Activated naive CD8-positive, alpha-beta T cell treated with anti-CD3 and anti-CD28 coated beads, Interleukin-2, amount 50 U/mL, for 24 hours (primary cell): ENCODE measurements around the gene RPS6KA2.
A peak's percentile ranks its signal among the peaks of the same experiment; 100 is the strongest.

Source experiments
- ATAC-seq: fragments of 150-1000 bp; cut with Tn5 transposase; one replicate; pipeline ENCODE4 v1.10.0; 2021
- DNase-seq: peaks from one replicate; pipeline ENCODE4 v3.0.0; 2021
- H3K27ac Mint-ChIP-seq: one replicate; pipeline ENCODE4 v1.8.0; 2021; ENCODE audit warnings: mild to moderate bottlenecking, mixed read lengths
- H3K27me3 Mint-ChIP-seq: one replicate; pipeline ENCODE4 v1.8.0; 2021; ENCODE audit warnings: mixed read lengths
- H3K36me3 Mint-ChIP-seq: one replicate; pipeline ENCODE4 v1.8.0; 2021; ENCODE audit warnings: low read depth, mixed read lengths
- H3K4me1 Mint-ChIP-seq: one replicate; pipeline ENCODE4 v1.8.0; 2021; ENCODE audit warnings: mixed read lengths
- H3K4me3 Mint-ChIP-seq: one replicate; pipeline ENCODE4 v1.8.0; 2021; ENCODE audit warnings: mild to moderate bottlenecking, moderate library complexity, mixed read lengths
- H3K9me3 Mint-ChIP-seq: one replicate; pipeline ENCODE4 v1.8.0; 2021; ENCODE audit warnings: mixed read lengths

RPS6KA2 gene

GRCh38 chr6:166648846-166649245, 21.8 kb upstream of the RPS6KA2 start:
- H3K36me3 Mint-ChIP-seq = no peaks in the 10 kb centered on the region
- peaks cover 3% of the 10 kb centered on the region for H3K9me3 Mint-ChIP-seq
- DNase-seq (no peak), ATAC-seq (no peak)
- no peaks in the 10 kb centered on the region for H3K4me1 Mint-ChIP-seq
- no peak overlapping the region for H3K4me3 Mint-ChIP-seq
- no peaks in the 10 kb centered on the region for H3K27me3 Mint-ChIP-seq
- H3K27ac Mint-ChIP-seq = no peak overlapping the region

GRCh38 chr6:166647896-166648295, 20.8 kb upstream of the RPS6KA2 start:
- H3K9me3 Mint-ChIP-seq = peaks cover 8% of the 10 kb centered on the region
- no peak for DNase-seq
- ATAC-seq = no peak
- H3K36me3 Mint-ChIP-seq = no peaks in the 10 kb centered on the region
- no peak overlapping the region for H3K4me3 Mint-ChIP-seq
- no peaks in the 10 kb centered on the region for H3K27me3 Mint-ChIP-seq
- H3K27ac Mint-ChIP-seq = no peak overlapping the region
- no peaks in the 10 kb centered on the region for H3K4me1 Mint-ChIP-seq

- Mint-ChIP-seq H3K36me3 (no peaks in the 10 kb centered on the region), H3K4me3 (no peak overlapping the region), H3K9me3 (peaks cover 8% of the 10 kb centered on the region), H3K27me3 (peaks cover 4% of the 10 kb centered on the region), H3K27ac (no peak overlapping the region), H3K4me1 (no peaks in the 10 kb centered on the region)
- DNase-seq (no peak), ATAC-seq (no peak)
These were observed 19.7 kb upstream of the RPS6KA2 start for GRCh38 chr6:166646716-166647115.

- Mint-ChIP-seq H3K4me1 (no peaks in the 10 kb centered on the region), H3K27me3 (peaks cover 7% of the 10 kb centered on the region), H3K9me3 (peaks cover 8% of the 10 kb centered on the region), H3K4me3 (no peak overlapping the region), H3K36me3 (no peaks in the 10 kb centered on the region), H3K27ac (no peak overlapping the region)
- DNase-seq (no peak), ATAC-seq (no peak)
These were observed 18.8 kb upstream of the RPS6KA2 start for GRCh38 chr6:166645896-166646295.

- ATAC-seq (no peak), DNase-seq (no peak)
These were observed 17.6 kb upstream of the RPS6KA2 start for GRCh38 chr6:166644681-166645080.

GRCh38 chr6:166643891-166644590, 17.0 kb upstream of the RPS6KA2 start:
- Mint-ChIP-seq H3K4me1 (peaks cover 7% of the 10 kb centered on the region), H3K27ac (no peak overlapping the region), H3K4me3 (no peak overlapping the region), H3K9me3 (peaks cover 8% of the 10 kb centered on the region), H3K27me3 (peaks cover 24% of the 10 kb centered on the region), H3K36me3 (no peaks in the 10 kb centered on the region)
- ATAC-seq (no peak), DNase-seq (no peak)

More at GRCh38 chr6:166644681-166645080, 17.6 kb upstream of the RPS6KA2 start:
- H3K4me1 Mint-ChIP-seq = peaks cover 7% of the 10 kb centered on the region
- peaks cover 8% of the 10 kb centered on the region for H3K9me3 Mint-ChIP-seq
- peaks cover 18% of the 10 kb centered on the region for H3K27me3 Mint-ChIP-seq
- H3K27ac Mint-ChIP-seq = no peak overlapping the region
- no peak overlapping the region for H3K4me3 Mint-ChIP-seq
- H3K36me3 Mint-ChIP-seq = no peaks in the 10 kb centered on the region

- Mint-ChIP-seq H3K4me3 (no peak overlapping the region), H3K9me3 (peaks cover 8% of the 10 kb centered on the region), H3K27me3 (peaks cover 34% of the 10 kb centered on the region), H3K27ac (no peak overlapping the region), H3K4me1 (peaks cover 7% of the 10 kb centered on the region), H3K36me3 (no peaks in the 10 kb centered on the region)
- ATAC-seq = no peak
- no peak for DNase-seq
These were observed 15.6 kb upstream of the RPS6KA2 start for GRCh38 chr6:166642646-166643045.

GRCh38 chr6:166640342-166641043, 13.4 kb upstream of the RPS6KA2 start:
- peaks cover 7% of the 10 kb centered on the region for H3K4me1 Mint-ChIP-seq
- H3K27me3 Mint-ChIP-seq = peaks cover 39% of the 10 kb centered on the region
- peak; percentile 14 for DNase-seq
- no peaks in the 10 kb centered on the region for H3K36me3 Mint-ChIP-seq
- H3K4me3 Mint-ChIP-seq = no peak overlapping the region
- peak; percentile 51 for ATAC-seq
- H3K9me3 Mint-ChIP-seq = peaks cover 8% of the 10 kb centered on the region
- H3K27ac Mint-ChIP-seq = no peak overlapping the region

- H3K4me1 Mint-ChIP-seq = peaks cover 7% of the 10 kb centered on the region
- ATAC-seq = no peak
- H3K27ac Mint-ChIP-seq = no peak overlapping the region
- no peak overlapping the region for H3K4me3 Mint-ChIP-seq
- H3K27me3 Mint-ChIP-seq = peaks cover 39% of the 10 kb centered on the region
- peaks cover 8% of the 10 kb centered on the region for H3K9me3 Mint-ChIP-seq
- DNase-seq = no peak
- no peaks in the 10 kb centered on the region for H3K36me3 Mint-ChIP-seq
These were observed 12.9 kb upstream of the RPS6KA2 start for GRCh38 chr6:166639921-166640320.

- Mint-ChIP-seq H3K27me3 (peaks cover 44% of the 10 kb centered on the region), H3K9me3 (peaks cover 2% of the 10 kb centered on the region), H3K4me3 (no peak overlapping the region), H3K36me3 (no peaks in the 10 kb centered on the region), H3K27ac (no peak overlapping the region), H3K4me1 (peaks cover 7% of the 10 kb centered on the region)
- DNase-seq (no peak), ATAC-seq (no peak)
These were observed 11.5 kb upstream of the RPS6KA2 start for GRCh38 chr6:166638573-166638964.

GRCh38 chr6:166637812-166638572, 10.9 kb upstream of the RPS6KA2 start:
- ATAC-seq (no peak), DNase-seq (no peak)
- H3K4me3 Mint-ChIP-seq = no peak overlapping the region
- peaks cover 7% of the 10 kb centered on the region for H3K4me1 Mint-ChIP-seq
- H3K27ac Mint-ChIP-seq = no peak overlapping the region
- peaks cover 44% of the 10 kb centered on the region for H3K27me3 Mint-ChIP-seq
- no peaks in the 10 kb centered on the region for H3K36me3 Mint-ChIP-seq
- H3K9me3 Mint-ChIP-seq = no peaks in the 10 kb centered on the region

- Mint-ChIP-seq H3K9me3 (no peaks in the 10 kb centered on the region), H3K27me3 (peaks cover 46% of the 10 kb centered on the region), H3K4me3 (no peak overlapping the region), H3K36me3 (no peaks in the 10 kb centered on the region), H3K4me1 (peaks cover 7% of the 10 kb centered on the region), H3K27ac (no peak overlapping the region)
- ATAC-seq (no peak), DNase-seq (no peak)
These were observed 9.9 kb upstream of the RPS6KA2 start for GRCh38 chr6:166636934-166637333.

- Mint-ChIP-seq H3K9me3 (no peaks in the 10 kb centered on the region), H3K36me3 (no peaks in the 10 kb centered on the region), H3K4me3 (no peak overlapping the region), H3K27me3 (peaks cover 49% of the 10 kb centered on the region), H3K27ac (no peak overlapping the region), H3K4me1 (peaks cover 7% of the 10 kb centered on the region)
- ATAC-seq (no peak), DNase-seq (no peak)
These were observed 9.3 kb upstream of the RPS6KA2 start for GRCh38 chr6:166636191-166636933.
